Fibroblast of upper back skin (primary cell): Measurements from ENCODE around the gene RORB.

Experiments used
- DNase-seq: peaks from one replicate; pipeline ENCODE4 v3.0.0-alpha.2; 2013

The RORB gene

GRCh38 chr9:74609671-74610405, 112.7 kb downstream of the RORB start:
- no peak for DNase-seq

- DNase-seq = no peak
Observed at GRCh38 chr9:74610523-74611061, 113.5 kb downstream of the RORB start.

- no peak for DNase-seq
Observed at GRCh38 chr9:74630228-74630627, 133.1 kb downstream of the RORB start.

GRCh38 chr9:74639112-74639511, 142.0 kb downstream of the RORB start:
- DNase-seq = no peak

- no peak for DNase-seq
Observed at GRCh38 chr9:74642376-74642775, 145.2 kb downstream of the RORB start.

GRCh38 chr9:74643303-74643923, 146.3 kb downstream of the RORB start:
- DNase-seq = no peak

GRCh38 chr9:74644023-74644422, 146.9 kb downstream of the RORB start:
- no peak for DNase-seq

- DNase-seq = peak; percentile 2
Observed at GRCh38 chr9:74645007-74645639, 148.0 kb downstream of the RORB start.

GRCh38 chr9:74653410-74654080, 156.4 kb downstream of the RORB start:
- DNase-seq = no peak

GRCh38 chr9:74662674-74663073, 165.5 kb downstream of the RORB start:
- no peak for DNase-seq

- DNase-seq = no peak
Observed at GRCh38 chr9:74663439-74663838, 166.3 kb downstream of the RORB start.

- DNase-seq = no peak
Observed at GRCh38 chr9:74666625-74667316, 169.6 kb downstream of the RORB start.

GRCh38 chr9:74672237-74672636, 175.1 kb downstream of the RORB start:
- no peak for DNase-seq

GRCh38 chr9:74674077-74674476, 176.9 kb downstream of the RORB start:
- no peak for DNase-seq

- no peak for DNase-seq
Observed at GRCh38 chr9:74681906-74682305, 184.8 kb downstream of the RORB start.

GRCh38 chr9:74683322-74683721, 186.2 kb downstream of the RORB start:
- DNase-seq = no peak

GRCh38 chr9:74691058-74691457, 193.9 kb downstream of the RORB start:
- no peak for DNase-seq

- no peak for DNase-seq
Observed at GRCh38 chr9:74696520-74696919, 199.4 kb downstream of the RORB start.

GRCh38 chr9:74697535-74697934, 200.4 kb downstream of the RORB start:
- DNase-seq = no peak

- DNase-seq = no peak
Observed at GRCh38 chr9:74711341-74711740, 214.2 kb downstream of the RORB start.

- no peak for DNase-seq
Observed at GRCh38 chr9:74718709-74719108, 221.6 kb downstream of the RORB start.

GRCh38 chr9:74719306-74719705, 222.2 kb downstream of the RORB start:
- DNase-seq = no peak
